Upper lobe of left lung (tissue), 6 donors: Measurements from ENCODE around the gene GABRD. TPM values are rescaled to one million over a fixed set of nuclear protein-coding genes. Genes with fewer than 3 reads are reported as not detected.

ENCODE experiments used
- ATAC-seq, 2 donors: fragments of 200-7000 bp; cut with Tn5 transposase; one replicate each; pipeline ENCODE4 v1.9.1; 2022; ENCODE audit warnings: mild to moderate bottlenecking in 2 of 2, moderate library complexity in 2 of 2; ENCODE audit not compliant: low FRiP score in 2 of 2
- DNase-seq, 2 donors: peaks; one replicate each; pipeline ENCODE4 v3.0.0-alpha.2; 2019 to 2020
- H3K27ac ChIP-seq, 4 donors: fragments of 200-600 bp; sonication (generic); one replicate each; pipeline ENCODE4 v1.5.1; 2016 to 2019
- H3K27me3 ChIP-seq, 4 donors: fragments of 200-600 bp; sonication (generic); one replicate each; pipeline ENCODE4 v1.5.1; 2017 to 2019
- H3K36me3 ChIP-seq, 4 donors: fragments of 200-600 bp; sonication (generic); one replicate each; pipeline ENCODE4 v1.5.1; 2016 to 2019
- H3K4me1 ChIP-seq, 4 donors: fragments of 200-600 bp; sonication (generic); one replicate each; pipeline ENCODE4 v1.5.1; 2018 to 2019
- H3K4me3 ChIP-seq, 4 donors: fragments of 200-600 bp; sonication (generic); one replicate each; pipeline ENCODE4 v1.5.1; 2017 to 2019; ENCODE audit warnings: mild to moderate bottlenecking in 2 of 4, moderate library complexity in 1 of 4
- H3K9me3 ChIP-seq, 4 donors: fragments of 200-600 bp; sonication (generic); one replicate each; pipeline ENCODE4 v1.5.1; 2018 to 2019
- EP300 ChIP-seq, 4 donors: sonication (generic); formaldehyde crosslinking; IDR thresholded peaks; one replicate each; pipeline ENCODE4 v1.5.1; 2017; ENCODE audit warnings: antibody characterized with exemption in 4 of 4, control low read depth in 2 of 4
- POLR2A ChIP-seq, 4 donors: fragments of 450-650 bp; IDR thresholded peaks; one replicate each; pipeline ENCODE4 v1.5.1; 2016 to 2017; ENCODE audit warnings: antibody characterized with exemption in 4 of 4, mild to moderate bottlenecking in 2 of 4
- POLR2AphosphoS5 ChIP-seq, 2 donors: sonication (generic); formaldehyde crosslinking; IDR thresholded peaks; one replicate each; pipeline ENCODE4 v1.5.1; 2017; ENCODE audit warnings: antibody characterized with exemption in 2 of 2
- WGBS, 2 donors: methylation state at CpG; one replicate each; pipeline ENCODE4 v1.1.5; 2017 to 2018; 5-methylcytosine and 5-hydroxymethylcytosine counted together
- total RNA-seq, 6 donors: library from RNA; depleted of rRNA in 4 of 6; stranded (reverse); fragments of >200 nt in 4 of 6; gene quantifications; one replicate each; pipeline versions ENCODE4 v1.1.0 to v1.2.1, GENCODE V29; 2016 to 2021
- TF ChIP-seq, protein P1 (sequence below), 6 experiments: fragments of 450-650 bp in 4 of 6; fragments of 200-600 bp in 2 of 6; sonication (generic) in 2 of 6; IDR thresholded peaks; one replicate each; pipeline ENCODE4 v1.5.1; 2016 to 2019; ENCODE audit warnings: antibody characterized with exemption in 6 of 6
- donor health status: DM: no; HTN: no; CAD: no; lungs with moderate emphysema.
- donor health status: DM: no; HTN: yes; CAD: no; lungs with severe emphysema.

GABRD gene
- total RNA-seq, 6 donors from 2014 or later: 0.26 to 8.2 (median 1.2) TPM; not detected in 3

DNA sequence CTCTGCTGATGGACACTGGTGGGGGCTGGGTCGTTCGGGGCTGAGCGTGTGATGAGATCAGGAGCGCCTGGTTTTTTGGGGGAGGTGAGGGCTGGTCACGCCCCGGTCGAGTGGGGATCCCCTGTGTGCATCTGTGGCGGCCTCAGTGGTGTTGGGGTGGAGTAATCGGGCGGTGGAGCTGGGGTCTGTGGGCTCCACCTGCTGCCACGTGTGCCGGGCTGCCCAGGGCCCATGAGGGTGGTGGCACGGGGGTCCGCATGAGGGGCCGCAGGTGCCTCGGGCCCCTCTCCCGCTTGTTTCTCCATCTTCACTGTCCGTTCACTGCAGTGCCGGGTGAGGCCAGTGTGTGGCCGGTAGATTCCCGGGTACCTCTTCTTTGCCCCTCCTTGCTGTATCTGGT lies 48.2 kb downstream of the GABRD start:
- 92 to 94% methylated on average over 21 of the region's 21 CpGs for WGBS, 2 donors
- no peak for ATAC-seq
- TF ChIP-seq POLR2A (IDR thresholded peaks at IDR 0.05) (no peak), POLR2AphosphoS5 (IDR thresholded peaks at IDR 0.05) (no peak), EP300 (IDR thresholded peaks at IDR 0.05) (no peak)
- TF ChIP-seq, protein P1, sequence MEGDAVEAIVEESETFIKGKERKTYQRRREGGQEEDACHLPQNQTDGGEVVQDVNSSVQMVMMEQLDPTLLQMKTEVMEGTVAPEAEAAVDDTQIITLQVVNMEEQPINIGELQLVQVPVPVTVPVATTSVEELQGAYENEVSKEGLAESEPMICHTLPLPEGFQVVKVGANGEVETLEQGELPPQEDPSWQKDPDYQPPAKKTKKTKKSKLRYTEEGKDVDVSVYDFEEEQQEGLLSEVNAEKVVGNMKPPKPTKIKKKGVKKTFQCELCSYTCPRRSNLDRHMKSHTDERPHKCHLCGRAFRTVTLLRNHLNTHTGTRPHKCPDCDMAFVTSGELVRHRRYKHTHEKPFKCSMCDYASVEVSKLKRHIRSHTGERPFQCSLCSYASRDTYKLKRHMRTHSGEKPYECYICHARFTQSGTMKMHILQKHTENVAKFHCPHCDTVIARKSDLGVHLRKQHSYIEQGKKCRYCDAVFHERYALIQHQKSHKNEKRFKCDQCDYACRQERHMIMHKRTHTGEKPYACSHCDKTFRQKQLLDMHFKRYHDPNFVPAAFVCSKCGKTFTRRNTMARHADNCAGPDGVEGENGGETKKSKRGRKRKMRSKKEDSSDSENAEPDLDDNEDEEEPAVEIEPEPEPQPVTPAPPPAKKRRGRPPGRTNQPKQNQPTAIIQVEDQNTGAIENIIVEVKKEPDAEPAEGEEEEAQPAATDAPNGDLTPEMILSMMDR (IDR thresholded peaks at IDR 0.05): no peak
- peaks cover 0 to 15% (median 2%) of the 10 kb centered on the region in 4 donors for H3K36me3 ChIP-seq
- H3K27me3 ChIP-seq: no peaks in the 10 kb centered on the region
- H3K4me3 ChIP-seq: no peak overlapping the region
- peaks cover 0 to 4% (median 2%) of the 10 kb centered on the region in 4 donors for H3K9me3 ChIP-seq
- peak in 1 of 2 donors; percentile 63 for DNase-seq
- no peaks in the 10 kb centered on the region for H3K4me1 ChIP-seq
- H3K27ac ChIP-seq: no peak overlapping the region

DNA sequence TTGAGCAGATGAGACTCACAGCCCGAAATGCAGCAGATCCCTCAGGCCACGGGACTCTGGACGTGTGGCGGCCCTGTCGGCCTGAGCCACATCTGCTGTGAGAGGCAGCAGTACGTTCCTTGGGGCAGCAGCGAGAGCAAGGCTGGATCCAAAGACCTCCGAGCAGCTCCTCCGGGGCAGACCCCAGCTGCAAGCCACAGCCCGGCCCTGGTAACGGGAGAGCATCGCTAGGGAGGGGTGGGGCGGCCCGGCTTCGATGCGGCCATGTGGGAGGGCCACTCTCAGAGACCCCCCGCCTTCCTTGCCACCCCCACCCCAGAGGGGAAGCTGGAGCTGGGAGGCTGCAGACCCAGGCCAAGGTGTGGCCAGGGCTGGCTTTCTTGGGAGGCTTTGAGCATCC lies 48.8 kb downstream of the GABRD start:
- peaks cover 0 to 15% (median 2%) of the 10 kb centered on the region in 4 donors for H3K36me3 ChIP-seq
- no peak overlapping the region for H3K4me3 ChIP-seq
- H3K27me3 ChIP-seq: no peaks in the 10 kb centered on the region
- no peak for TF ChIP-seq POLR2AphosphoS5 (IDR thresholded peaks at IDR 0.05)
- TF ChIP-seq EP300 (IDR thresholded peaks at IDR 0.05): no peak
- no peak for TF ChIP-seq POLR2A (IDR thresholded peaks at IDR 0.05)
- TF ChIP-seq, protein P1 (IDR thresholded peaks at IDR 0.05): no peak
- H3K4me1 ChIP-seq: no peaks in the 10 kb centered on the region
- DNase-seq (peak in 1 of 2 donors; percentile 67), ATAC-seq (no peak)
- H3K27ac ChIP-seq: no peak overlapping the region
- 92 to 93% methylated on average over 15 to 16 of the region's 17 CpGs for WGBS, 2 donors
- H3K9me3 ChIP-seq: peaks cover 0 to 4% (median 2%) of the 10 kb centered on the region in 4 donors

DNA sequence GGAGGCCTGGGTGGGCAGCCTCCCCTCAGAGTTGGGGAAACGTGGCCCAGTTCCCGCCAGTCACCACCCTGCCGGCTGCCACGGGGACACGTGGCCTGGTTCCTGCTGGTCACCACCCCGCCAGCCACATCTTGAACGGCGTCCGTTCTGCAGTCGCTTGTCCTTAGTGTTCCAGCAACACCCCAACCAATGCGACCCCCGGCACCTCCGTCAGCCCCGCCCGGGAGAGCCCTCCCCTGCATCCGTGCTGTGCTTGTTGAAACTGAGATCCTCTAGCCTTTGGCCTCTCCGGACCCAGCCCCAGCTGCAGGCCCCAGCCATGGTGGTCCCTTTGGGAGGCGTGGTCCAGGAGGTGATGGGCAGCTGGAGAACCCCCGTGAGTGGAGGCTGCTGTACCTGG lies 49.8 kb downstream of the GABRD start:
- peak in 1 of 2 donors; percentile 78 for DNase-seq

DNA sequence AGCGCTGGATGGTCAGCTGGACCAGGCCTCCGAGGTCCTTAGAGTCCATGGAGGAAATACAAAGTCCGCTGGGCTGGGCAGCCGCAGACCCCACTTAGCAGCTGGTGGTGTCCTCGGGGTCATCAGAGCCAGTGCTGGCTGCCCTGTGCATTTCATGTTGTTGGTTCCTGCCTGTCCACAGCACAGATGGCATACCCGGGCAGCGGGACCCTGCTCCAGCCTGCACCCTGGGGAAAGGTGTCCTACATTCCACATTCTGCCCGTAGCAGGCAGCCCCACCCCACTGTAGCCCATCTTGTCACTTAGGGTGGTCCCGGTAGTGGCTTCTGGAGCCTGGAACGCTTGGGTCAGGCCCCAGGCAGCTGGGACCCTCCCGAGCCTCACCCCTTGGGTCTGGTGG lies 50.9 kb downstream of the GABRD start:
- TF ChIP-seq, protein P1 (IDR thresholded peaks at IDR 0.05): no peak
- TF ChIP-seq POLR2AphosphoS5 (IDR thresholded peaks at IDR 0.05) (no peak), EP300 (IDR thresholded peaks at IDR 0.05) (no peak), POLR2A (IDR thresholded peaks at IDR 0.05) (no peak)
- H3K9me3 ChIP-seq: no peaks in the 10 kb centered on the region
- no peaks in the 10 kb centered on the region for H3K27me3 ChIP-seq
- H3K4me1 ChIP-seq: no peaks in the 10 kb centered on the region
- H3K27ac ChIP-seq: no peak overlapping the region
- 93 to 98% methylated on average over 3 to 11 of the region's 11 CpGs for whole genome bisulfite sequencing, 2 donors
- H3K36me3 ChIP-seq: peaks cover 0 to 19% (median 4%) of the 10 kb centered on the region in 4 donors
- H3K4me3 ChIP-seq: no peak overlapping the region
- DNase-seq: peak in 1 of 2 donors; percentile 57
- ATAC-seq: no peak

More for the DNA sequence above, 49.8 kb downstream of the GABRD start:
- H3K4me3 ChIP-seq: no peak overlapping the region
- H3K4me1 ChIP-seq: no peaks in the 10 kb centered on the region
- no peak overlapping the region for H3K27ac ChIP-seq
- H3K9me3 ChIP-seq: peaks cover 0 to 4% (median 2%) of the 10 kb centered on the region in 4 donors
- H3K36me3 ChIP-seq: peaks cover 0 to 17% (median 3%) of the 10 kb centered on the region in 4 donors
- TF ChIP-seq, protein P1 (IDR thresholded peaks at IDR 0.05): no peak
- TF ChIP-seq POLR2A (IDR thresholded peaks at IDR 0.05) (no peak), EP300 (IDR thresholded peaks at IDR 0.05) (no peak), POLR2AphosphoS5 (IDR thresholded peaks at IDR 0.05) (no peak)
- no peak for ATAC-seq
- H3K27me3 ChIP-seq: no peaks in the 10 kb centered on the region
- 91 to 95% methylated on average over 15 to 19 of the region's 19 CpGs for WGBS, 2 donors
